ENCODE measurements around the gene SLC12A3. TPM values are rescaled to one million over a fixed set of nuclear protein-coding genes. Genes with fewer than 3 reads are reported as not detected.
"Not testable (repeated sequence)": the region's sequence is repeated elsewhere in the genome, so short reads cannot be mapped to it uniquely, and the experiment has no call there.

SLC12A3 gene
- total RNA-seq, 2 experiments from 2014 or later: not detected

DNA sequence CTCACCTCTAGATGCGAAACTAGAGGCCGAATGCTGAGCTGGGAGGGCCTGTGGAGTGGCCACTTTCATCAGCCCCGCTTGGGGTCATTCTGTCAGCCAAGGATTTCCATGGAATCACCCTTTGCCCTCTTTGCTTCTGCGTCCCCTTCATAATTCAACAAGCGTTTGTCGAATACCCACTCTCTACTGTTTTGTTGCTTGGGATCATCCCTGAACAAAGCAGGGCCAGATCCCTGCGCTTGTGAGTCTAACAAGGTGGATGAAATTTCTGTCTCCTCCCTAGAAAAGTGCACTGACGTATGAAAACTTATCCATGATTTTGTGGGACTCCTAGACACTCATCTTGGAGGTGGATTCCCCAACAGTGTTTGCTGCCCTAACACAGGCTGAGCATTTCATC, 3.3 kb upstream of the SLC12A3 start:
- H3K9me3 Mint-ChIP-seq: no peaks in the 10 kb centered on the region
- ChIA-PET POLR2A (interaction anchor here (0.6 kb wide), 1 partner anchor 267 kb away, joined by 3 read pairs; no protein-coding TSS in a partner anchor), CTCF (interaction anchor here (0.6 to 2.9 kb wide), 4 partner anchors 9 to 25 kb away, joined by 3 to 6 read pairs (median 3); no protein-coding TSS in a partner anchor)
- H3K27ac Mint-ChIP-seq: peak overlapping the region; percentile 94
- no peaks in the 10 kb centered on the region for H3K36me3 Mint-ChIP-seq (ENCODE audit: low read depth)
- no peak for DNase-seq
- H3K27me3 Mint-ChIP-seq: no peaks in the 10 kb centered on the region
- H3K4me1 Mint-ChIP-seq: peaks cover 45% of the 10 kb centered on the region
- no peak overlapping the region for H3K4me3 Mint-ChIP-seq

GRCh38 chr16:56862776-56863175, 2.2 kb upstream of the SLC12A3 start:
- Mint-ChIP-seq H3K36me3 (ENCODE audit: low read depth) (no peaks in the 10 kb centered on the region), H3K4me3 (no peak overlapping the region), H3K9me3 (no peaks in the 10 kb centered on the region), H3K27me3 (no peaks in the 10 kb centered on the region), H3K27ac (no peak overlapping the region), H3K4me1 (peaks cover 45% of the 10 kb centered on the region)
- no peak for DNase-seq
- POLR2A ChIA-PET: interaction anchor here (0.6 kb wide), 1 partner anchor 9 kb away, joined by 6 read pairs; no protein-coding TSS in a partner anchor
- CTCF ChIA-PET: interaction anchor here (1.0 to 2.9 kb wide), 8 partner anchors 9 to 703 kb away, joined by 3 to 6 read pairs (median 4); no protein-coding TSS in a partner anchor

- Mint-ChIP-seq H3K36me3 (ENCODE audit: low read depth) (no peaks in the 10 kb centered on the region), H3K9me3 (no peaks in the 10 kb centered on the region), H3K4me3 (no peak overlapping the region), H3K4me1 (peaks cover 30% of the 10 kb centered on the region), H3K27ac (peak overlapping the region; percentile 55), H3K27me3 (no peaks in the 10 kb centered on the region)
- ChIA-PET POLR2A (no interaction called here), CTCF (interaction anchor here (0.8 to 3.2 kb wide), 3 partner anchors 13 to 164 kb away, joined by 3 to 23 read pairs (median 3); no protein-coding TSS in a partner anchor)
- no peak for DNase-seq
These were observed 521 bp downstream of the SLC12A3 start for GRCh38 chr16:56865394-56866062.

DNA sequence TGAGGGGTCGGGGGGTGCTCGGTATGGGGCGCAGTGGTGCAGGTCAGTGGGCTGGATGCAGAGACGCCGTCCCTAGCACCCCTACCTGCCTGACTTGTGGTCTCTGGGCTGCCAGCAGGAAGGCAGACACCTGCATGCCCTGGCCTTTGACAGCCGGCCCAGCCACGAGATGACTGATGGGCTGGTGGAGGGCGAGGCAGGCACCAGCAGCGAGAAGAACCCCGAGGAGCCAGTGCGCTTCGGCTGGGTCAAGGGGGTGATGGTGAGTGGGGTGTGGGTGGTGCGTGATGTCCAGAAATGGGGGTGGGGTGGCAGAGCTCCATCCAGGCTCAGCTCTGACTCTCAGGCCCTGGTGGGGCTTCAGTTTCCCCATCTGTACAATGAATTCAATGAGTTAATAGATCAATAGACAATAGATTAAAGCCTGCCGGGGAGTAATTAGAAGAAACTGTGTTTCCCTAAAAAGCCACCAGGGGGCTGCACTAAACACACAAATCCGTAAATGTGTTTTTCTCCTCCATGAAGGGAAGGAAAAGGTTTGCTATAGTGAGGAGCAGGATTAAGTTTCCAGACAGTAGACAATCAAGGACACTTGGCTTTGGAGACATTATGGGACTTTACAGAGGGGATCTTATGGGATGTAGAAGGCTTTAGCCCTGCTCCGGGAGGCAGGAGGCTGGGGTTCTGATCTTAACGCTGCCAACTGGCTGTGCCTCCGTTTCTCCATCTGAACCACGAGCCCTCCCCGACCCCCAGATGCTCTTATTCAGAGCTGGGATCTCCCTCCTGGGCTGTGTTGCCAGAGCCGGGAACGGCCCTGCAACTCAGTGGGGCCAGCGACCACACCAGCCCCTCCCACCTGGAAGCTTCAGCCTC, 2.2 kb downstream of the SLC12A3 start:
- Mint-ChIP-seq H3K9me3 (no peaks in the 10 kb centered on the region), H3K36me3 (ENCODE audit: low read depth) (no peaks in the 10 kb centered on the region), H3K27me3 (no peaks in the 10 kb centered on the region), H3K4me1 (peaks cover 14% of the 10 kb centered on the region), H3K27ac (no peak overlapping the region), H3K4me3 (no peak overlapping the region)
- ChIA-PET POLR2A (no interaction called here), CTCF (interaction anchor here (0.6 to 3.2 kb wide), 14 partner anchors 8 to 161 kb away, joined by 3 to 23 read pairs (median 3); no protein-coding TSS in a partner anchor)
- DNase-seq: peak; percentile 62

GRCh38 chr16:56868175-56868574, 3.2 kb downstream of the SLC12A3 start:
- ChIA-PET CTCF (interaction anchor here (0.6 to 3.2 kb wide), 8 partner anchors 8 to 160 kb away, joined by 3 to 23 read pairs (median 4); no protein-coding TSS in a partner anchor), POLR2A (interaction anchor here (0.6 kb wide), 1 partner anchor 63 kb away, joined by 8 read pairs; no protein-coding TSS in a partner anchor)
- no peaks in the 10 kb centered on the region for H3K27me3 Mint-ChIP-seq
- H3K9me3 Mint-ChIP-seq: no peaks in the 10 kb centered on the region
- no peaks in the 10 kb centered on the region for H3K36me3 Mint-ChIP-seq (ENCODE audit: low read depth)
- H3K27ac Mint-ChIP-seq: no peak overlapping the region
- no peak for DNase-seq
- H3K4me1 Mint-ChIP-seq: peaks cover 8% of the 10 kb centered on the region
- no peak overlapping the region for H3K4me3 Mint-ChIP-seq

- not testable (repeated sequence) for H3K36me3 Mint-ChIP-seq (ENCODE audit: low read depth); H3K4me1 Mint-ChIP-seq; DNase-seq; H3K27me3 Mint-ChIP-seq; H3K4me3 Mint-ChIP-seq; H3K9me3 Mint-ChIP-seq; H3K27ac Mint-ChIP-seq
- ChIA-PET POLR2A (interaction anchor here (0.6 to 0.7 kb wide), 2 partner anchors 9 to 63 kb away, joined by 3 to 8 read pairs; no protein-coding TSS in a partner anchor), CTCF (interaction anchor here (0.7 to 1.7 kb wide), 7 partner anchors 13 to 346 kb away, joined by 3 to 8 read pairs (median 3); no protein-coding TSS in a partner anchor)
These were observed 3.8 kb downstream of the SLC12A3 start for GRCh38 chr16:56868766-56869165.

GRCh38 chr16:56869513-56870275, 4.7 kb downstream of the SLC12A3 start:
- peak overlapping the region; percentile 9 for H3K27ac Mint-ChIP-seq

GRCh38 chr16:56870276-56870888, 5.4 kb downstream of the SLC12A3 start:
- CTCF ChIA-PET: interaction anchor here (0.7 to 1.1 kb wide), 2 partner anchors 9 to 17 kb away, joined by 3 read pairs; no protein-coding TSS in a partner anchor
- Mint-ChIP-seq H3K27ac (no peak overlapping the region), H3K4me1 (peaks cover 4% of the 10 kb centered on the region), H3K36me3 (ENCODE audit: low read depth) (no peaks in the 10 kb centered on the region), H3K9me3 (no peaks in the 10 kb centered on the region), H3K4me3 (no peak overlapping the region), H3K27me3 (no peaks in the 10 kb centered on the region)
- POLR2A ChIA-PET: interaction anchor here (0.6 kb wide), 1 partner anchor 78 kb away, joined by 3 read pairs; no protein-coding TSS in a partner anchor
- no peak for DNase-seq

More at GRCh38 chr16:56869513-56870275, 4.7 kb downstream of the SLC12A3 start:
- CTCF ChIA-PET: interaction anchor here (0.7 to 1.7 kb wide), 8 partner anchors 10 to 106 kb away, joined by 3 to 8 read pairs (median 3); no protein-coding TSS in a partner anchor
- Mint-ChIP-seq H3K9me3 (no peaks in the 10 kb centered on the region), H3K4me3 (no peak overlapping the region), H3K36me3 (ENCODE audit: low read depth) (no peaks in the 10 kb centered on the region), H3K4me1 (peaks cover 4% of the 10 kb centered on the region), H3K27me3 (no peaks in the 10 kb centered on the region)
- POLR2A ChIA-PET: no interaction called here
- DNase-seq: peak; percentile 32

DNA sequence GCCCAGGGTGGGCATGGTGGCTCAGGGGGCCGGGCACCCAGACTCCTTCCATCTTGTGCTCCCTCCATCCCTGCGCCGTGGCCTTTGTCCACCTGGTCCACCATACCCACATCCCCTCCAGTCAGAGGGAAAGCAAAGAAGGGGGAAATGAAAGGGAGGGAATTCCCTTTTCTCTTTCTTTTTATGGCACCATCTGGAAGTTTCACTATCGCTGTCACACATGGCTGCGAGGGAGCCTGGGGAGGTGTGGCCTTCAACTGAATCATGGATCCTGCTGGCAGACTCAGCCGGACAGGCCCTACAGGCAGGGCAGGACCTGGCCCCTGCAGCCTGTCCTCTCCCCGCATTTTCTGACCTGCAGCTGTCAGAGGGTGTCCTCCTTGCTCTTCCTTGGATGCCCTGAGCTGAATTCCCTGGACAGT, 6.2 kb downstream of the SLC12A3 start:
- Mint-ChIP-seq H3K27me3 (no peaks in the 10 kb centered on the region), H3K27ac (no peak overlapping the region), H3K36me3 (ENCODE audit: low read depth) (no peaks in the 10 kb centered on the region), H3K4me3 (no peak overlapping the region), H3K9me3 (no peaks in the 10 kb centered on the region), H3K4me1 (peaks cover 4% of the 10 kb centered on the region)
- DNase-seq: no peak
- POLR2A ChIA-PET: interaction anchor here (0.6 kb wide), 1 partner anchor 77 kb away, joined by 3 read pairs; no protein-coding TSS in a partner anchor
- CTCF ChIA-PET: interaction anchor here (1.1 kb wide), 1 partner anchor 9 kb away, joined by 3 read pairs; no protein-coding TSS in a partner anchor

DNA sequence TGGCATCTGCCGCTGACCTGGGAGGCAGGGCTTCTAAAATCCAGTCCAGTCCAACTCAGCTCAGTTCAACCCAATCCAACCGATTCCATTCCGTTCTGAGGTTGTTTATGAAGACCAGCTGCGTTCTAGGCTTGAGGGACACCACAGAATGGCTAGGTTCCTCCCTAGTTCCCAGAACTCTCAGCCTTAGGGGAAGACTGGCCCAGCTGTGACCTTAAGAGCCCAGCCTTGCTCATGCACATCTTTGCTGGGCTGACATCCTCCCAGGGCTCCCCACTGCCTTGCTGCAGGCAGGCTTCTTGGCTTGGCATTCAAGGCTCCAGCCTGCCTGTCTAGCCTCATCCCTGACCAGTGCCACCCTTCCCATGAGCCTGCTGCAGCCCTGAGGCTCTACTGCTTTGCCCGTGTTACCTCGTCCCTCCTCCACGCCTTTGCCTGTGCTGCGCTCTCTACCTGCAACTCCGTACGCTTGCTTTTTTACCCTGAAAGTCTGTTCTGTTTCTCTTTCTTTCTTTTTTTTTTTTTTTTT, 7.9 kb downstream of the SLC12A3 start:
- DNase-seq: no peak
- CTCF ChIA-PET: interaction anchor here (0.6 kb wide), 1 partner anchor 240 kb away, joined by 4 read pairs; no protein-coding TSS in a partner anchor
- no peaks in the 10 kb centered on the region for H3K27me3 Mint-ChIP-seq
- peaks cover 4% of the 10 kb centered on the region for H3K4me1 Mint-ChIP-seq
- no peak overlapping the region for H3K27ac Mint-ChIP-seq
- POLR2A ChIA-PET: no interaction called here
- H3K4me3 Mint-ChIP-seq: no peak overlapping the region
- H3K9me3 Mint-ChIP-seq: no peaks in the 10 kb centered on the region
- H3K36me3 Mint-ChIP-seq (ENCODE audit: low read depth): no peaks in the 10 kb centered on the region

DNA sequence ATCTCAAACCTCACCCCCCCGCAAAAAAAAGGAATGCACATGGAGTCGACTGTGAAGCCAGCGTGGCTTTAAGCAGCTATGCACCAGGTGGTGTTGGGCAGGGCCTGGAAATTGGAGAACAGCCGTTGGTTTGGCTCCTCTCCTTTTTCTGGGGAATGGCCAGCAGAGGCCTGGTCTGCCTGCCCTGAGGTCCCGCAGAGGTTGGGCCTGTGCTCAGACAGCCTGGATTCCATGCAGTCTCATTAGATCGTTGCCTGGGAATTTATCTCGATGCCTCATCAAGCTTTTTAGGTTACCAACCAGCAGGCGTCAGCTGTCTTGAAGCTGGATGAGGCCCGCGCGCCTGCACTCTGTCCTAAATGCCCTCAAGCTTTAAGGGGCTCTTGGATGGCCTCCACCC, 9.8 kb downstream of the SLC12A3 start:
- CTCF ChIA-PET: interaction anchor here (0.9 kb wide), 1 partner anchor 91 kb away, joined by 3 read pairs; no protein-coding TSS in a partner anchor
- H3K27ac Mint-ChIP-seq: no peak overlapping the region
- POLR2A ChIA-PET: no interaction called here
- no peaks in the 10 kb centered on the region for H3K9me3 Mint-ChIP-seq
- no peak overlapping the region for H3K4me3 Mint-ChIP-seq
- H3K4me1 Mint-ChIP-seq: peaks cover 4% of the 10 kb centered on the region
- no peaks in the 10 kb centered on the region for H3K27me3 Mint-ChIP-seq
- no peaks in the 10 kb centered on the region for H3K36me3 Mint-ChIP-seq (ENCODE audit: low read depth)
- DNase-seq: no peak

All from activated CD4-positive, alpha-beta T cell treated with anti-CD3 and anti-CD28 coated beads, Interleukin-2, amount 10 ng/mL, durations not matched to agents 7 days and 5 days (primary cell).